Chondrocyte (in vitro differentiated cells): Measurements from ENCODE around the gene MED23. TPM values are rescaled to one million over a fixed set of nuclear protein-coding genes. Genes with fewer than 3 reads are reported as not detected.

Experiments
- DNase-seq: peaks from one replicate; pipeline ENCODE4 v3.0.0; 2021; ENCODE audit warnings: mixed read lengths, low spot score
- H3K27ac Mint-ChIP-seq: one replicate; pipeline ENCODE4 v1.8.0; 2021; ENCODE audit warnings: mild to moderate bottlenecking, moderate library complexity, mixed read lengths; ENCODE audit not compliant: unreplicated experiment
- H3K27me3 Mint-ChIP-seq: 2 replicates; pipeline ENCODE4 v1.8.0; 2021; ENCODE audit warnings: low read depth, mixed read lengths
- H3K36me3 Mint-ChIP-seq: 2 replicates; pipeline ENCODE4 v1.8.0; 2021; ENCODE audit warnings: low read depth, mixed read lengths
- H3K4me1 Mint-ChIP-seq: 2 replicates; pipeline ENCODE4 v1.8.0; 2021; ENCODE audit warnings: low read depth, mild to moderate bottlenecking, mixed read lengths
- H3K4me3 Mint-ChIP-seq: one replicate; pipeline ENCODE4 v1.8.0; 2021; ENCODE audit warnings: mild to moderate bottlenecking, moderate library complexity, mixed read lengths; ENCODE audit not compliant: unreplicated experiment
- H3K9me3 Mint-ChIP-seq: 2 replicates; pipeline ENCODE4 v1.8.0; 2021; ENCODE audit warnings: low read depth, mixed read lengths
- total RNA-seq: library from RNA; stranded (reverse); gene quantifications from 3 replicates; pipeline ENCODE4 v1.2.1, GENCODE V29; 2021
- TF ChIP-seq, protein P1 (sequence below): fragments of 200-600 bp; sonication (generic); IDR thresholded peaks from 2 replicates; pipeline ENCODE4 v1.5.0; 2021; ENCODE audit warnings: antibody characterized with exemption, mild to moderate bottlenecking, moderate library complexity

Gene MED23
- total RNA-seq, 1 donor from 2014 or later = 26.2 TPM

DNA sequence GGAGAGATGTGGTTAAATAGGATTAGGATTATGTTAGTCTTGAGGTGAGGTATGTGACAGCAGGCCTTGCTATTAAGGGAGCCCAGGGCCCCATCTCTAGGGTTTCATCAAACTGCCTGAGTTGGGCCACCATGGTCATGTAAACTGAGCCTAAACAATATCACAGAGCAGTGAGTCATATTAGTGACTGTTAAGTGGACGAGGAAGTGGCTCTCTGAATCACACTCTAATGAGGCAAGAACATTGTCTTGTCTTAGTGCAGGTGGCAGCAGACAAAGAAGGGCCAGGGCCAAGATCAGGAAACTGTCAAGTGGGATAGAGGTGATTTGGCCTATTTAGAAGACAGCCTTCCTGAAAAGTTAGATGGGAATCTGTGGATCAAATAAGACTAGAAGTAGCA lies 32.2 kb upstream of the MED23 start:
- Mint-ChIP-seq H3K9me3 (no peaks in the 10 kb centered on the region), H3K4me3 (no peak overlapping the region), H3K27me3 (peaks cover 2% of the 10 kb centered on the region), H3K36me3 (no peaks in the 10 kb centered on the region), H3K27ac (no peak overlapping the region), H3K4me1 (no peaks in the 10 kb centered on the region)
- DNase-seq = no peak
- TF ChIP-seq, protein P1, sequence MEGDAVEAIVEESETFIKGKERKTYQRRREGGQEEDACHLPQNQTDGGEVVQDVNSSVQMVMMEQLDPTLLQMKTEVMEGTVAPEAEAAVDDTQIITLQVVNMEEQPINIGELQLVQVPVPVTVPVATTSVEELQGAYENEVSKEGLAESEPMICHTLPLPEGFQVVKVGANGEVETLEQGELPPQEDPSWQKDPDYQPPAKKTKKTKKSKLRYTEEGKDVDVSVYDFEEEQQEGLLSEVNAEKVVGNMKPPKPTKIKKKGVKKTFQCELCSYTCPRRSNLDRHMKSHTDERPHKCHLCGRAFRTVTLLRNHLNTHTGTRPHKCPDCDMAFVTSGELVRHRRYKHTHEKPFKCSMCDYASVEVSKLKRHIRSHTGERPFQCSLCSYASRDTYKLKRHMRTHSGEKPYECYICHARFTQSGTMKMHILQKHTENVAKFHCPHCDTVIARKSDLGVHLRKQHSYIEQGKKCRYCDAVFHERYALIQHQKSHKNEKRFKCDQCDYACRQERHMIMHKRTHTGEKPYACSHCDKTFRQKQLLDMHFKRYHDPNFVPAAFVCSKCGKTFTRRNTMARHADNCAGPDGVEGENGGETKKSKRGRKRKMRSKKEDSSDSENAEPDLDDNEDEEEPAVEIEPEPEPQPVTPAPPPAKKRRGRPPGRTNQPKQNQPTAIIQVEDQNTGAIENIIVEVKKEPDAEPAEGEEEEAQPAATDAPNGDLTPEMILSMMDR = no peak

DNA sequence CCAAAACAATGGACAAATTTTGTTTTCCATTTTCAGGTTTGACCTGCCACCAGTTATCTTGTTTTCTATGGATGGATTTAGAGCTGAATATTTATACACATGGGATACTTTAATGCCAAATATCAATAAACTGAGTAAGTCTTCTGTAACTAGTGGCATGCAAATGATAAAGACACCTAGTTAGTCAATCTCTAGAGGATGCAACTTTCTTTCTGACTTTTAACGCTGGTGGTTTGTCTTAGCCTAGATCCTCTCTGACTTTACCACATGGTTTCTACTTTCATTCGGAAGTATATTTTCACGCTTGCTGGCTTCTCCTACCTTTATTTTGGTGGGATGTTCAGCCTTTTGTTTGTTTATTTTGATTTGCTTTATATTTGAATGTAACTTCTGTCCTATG lies 30.2 kb upstream of the MED23 start:
- no peak overlapping the region for H3K27ac Mint-ChIP-seq
- TF ChIP-seq, protein P1 = no peak
- H3K36me3 Mint-ChIP-seq = no peaks in the 10 kb centered on the region
- peaks cover 3% of the 10 kb centered on the region for H3K27me3 Mint-ChIP-seq
- no peak overlapping the region for H3K4me3 Mint-ChIP-seq
- DNase-seq = no peak
- no peaks in the 10 kb centered on the region for H3K9me3 Mint-ChIP-seq
- H3K4me1 Mint-ChIP-seq = no peaks in the 10 kb centered on the region

DNA sequence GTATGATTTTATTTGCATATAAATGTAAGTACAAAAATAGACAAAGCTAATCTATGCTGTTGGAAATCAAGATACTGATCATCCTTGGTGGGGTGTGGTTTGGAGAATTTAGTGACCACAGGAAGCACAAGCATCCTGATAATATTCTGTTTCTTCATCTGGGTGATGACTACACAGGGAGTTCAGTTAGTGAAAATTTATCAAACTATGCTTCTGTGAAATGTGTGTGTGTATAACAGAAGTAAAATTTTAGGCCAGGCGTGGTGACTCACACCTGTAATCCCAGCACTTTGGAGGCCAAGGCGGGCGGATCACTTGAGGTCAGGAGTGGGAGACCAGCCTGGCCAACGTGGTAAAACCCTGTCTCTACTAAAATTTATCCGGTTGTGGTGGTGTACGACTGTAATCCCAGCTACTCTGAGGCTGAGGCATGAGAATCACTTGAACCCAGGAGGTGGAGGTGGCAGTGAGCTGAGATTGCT lies 29.6 kb upstream of the MED23 start:
- no peak for DNase-seq
- TF ChIP-seq, protein P1 = no peak
- peaks cover 4% of the 10 kb centered on the region for H3K27me3 Mint-ChIP-seq
- H3K9me3 Mint-ChIP-seq = no peaks in the 10 kb centered on the region
- H3K27ac Mint-ChIP-seq = no peak overlapping the region
- H3K36me3 Mint-ChIP-seq = no peaks in the 10 kb centered on the region
- no peaks in the 10 kb centered on the region for H3K4me1 Mint-ChIP-seq
- no peak overlapping the region for H3K4me3 Mint-ChIP-seq

DNA sequence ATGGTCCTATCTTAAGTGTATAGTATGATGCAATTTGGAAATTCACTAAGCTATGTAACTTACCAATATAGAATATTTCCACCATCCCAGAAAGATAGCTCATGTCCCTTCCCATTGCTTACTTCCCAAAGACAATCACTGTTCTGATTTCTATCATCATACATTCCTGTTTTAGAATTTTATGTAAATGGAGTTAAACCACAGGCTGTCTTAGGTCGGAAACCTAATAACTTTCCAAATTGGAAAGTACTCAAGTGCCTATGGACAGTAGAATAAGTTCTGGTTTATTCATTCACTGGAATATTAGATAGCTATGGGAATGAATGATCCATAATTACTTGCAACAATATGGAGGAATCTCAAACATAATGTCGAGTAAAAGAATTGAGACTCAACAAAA lies 29.2 kb upstream of the MED23 start:
- H3K9me3 Mint-ChIP-seq = no peaks in the 10 kb centered on the region
- TF ChIP-seq, protein P1 = no peak
- no peaks in the 10 kb centered on the region for H3K4me1 Mint-ChIP-seq
- H3K27ac Mint-ChIP-seq = no peak overlapping the region
- H3K4me3 Mint-ChIP-seq = no peak overlapping the region
- peaks cover 6% of the 10 kb centered on the region for H3K27me3 Mint-ChIP-seq
- no peak for DNase-seq
- H3K36me3 Mint-ChIP-seq = no peaks in the 10 kb centered on the region

DNA sequence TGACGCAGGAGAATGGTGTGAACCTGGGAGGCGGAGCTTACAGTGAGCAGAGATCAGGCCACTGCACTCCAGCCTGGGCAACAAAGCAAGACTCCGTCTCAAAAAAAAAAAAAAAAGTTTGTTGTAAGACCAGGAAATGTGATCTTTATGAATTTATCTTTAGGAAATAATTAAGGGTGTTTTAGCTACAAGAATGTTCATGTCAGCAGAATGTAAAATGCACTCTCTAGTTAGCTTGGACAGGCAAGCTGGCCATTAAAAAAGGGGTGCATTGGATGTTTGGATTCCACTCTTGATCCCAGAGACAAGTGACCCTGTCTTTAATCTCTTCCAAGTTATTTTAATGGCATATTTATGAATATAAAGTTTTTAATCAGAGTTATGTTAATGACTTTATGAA lies 28.6 kb upstream of the MED23 start:
- Mint-ChIP-seq H3K4me3 (no peak overlapping the region), H3K36me3 (no peaks in the 10 kb centered on the region), H3K9me3 (no peaks in the 10 kb centered on the region), H3K27ac (no peak overlapping the region), H3K27me3 (peaks cover 6% of the 10 kb centered on the region), H3K4me1 (no peaks in the 10 kb centered on the region)
- DNase-seq = no peak
- TF ChIP-seq, protein P1 = no peak
